Measurements from ENCODE around the gene CASP2. TPM values are rescaled to one million over a fixed set of nuclear protein-coding genes. Genes with fewer than 3 reads are reported as not detected.
"Not testable (repeated sequence)": the region's sequence is repeated elsewhere in the genome, so short reads cannot be mapped to it uniquely, and the experiment has no call there.

The CASP2 gene
- total and polyA plus RNA-seq, 4 experiments from 2014 or later, result 5.3 to 96.1 (median 61.8) TPM

DNA sequence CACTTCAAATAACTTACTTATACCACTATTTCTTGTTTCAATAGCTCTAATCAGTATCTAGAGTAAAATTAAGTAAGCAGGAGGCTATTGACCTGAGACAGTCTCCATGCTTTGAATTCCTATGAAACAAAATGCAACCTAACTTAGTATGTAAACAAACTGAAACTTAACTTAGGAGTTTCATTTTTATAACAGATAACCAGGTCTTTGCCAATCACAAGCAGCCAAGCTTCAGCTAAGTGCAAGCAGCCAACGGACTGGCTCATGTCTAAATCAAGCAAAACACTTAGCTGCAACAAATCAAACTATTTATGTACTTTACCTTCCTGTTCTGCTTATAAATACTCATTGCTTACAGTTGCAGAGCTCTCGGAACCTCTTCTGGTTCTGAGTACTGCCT, 29.3 kb upstream of the CASP2 start:
- CTCF ChIA-PET (ENCODE audit: partially characterized antibody), result interaction anchor here (0.6 to 16.6 kb wide), 12 partner anchors 9 to 158 kb away, joined by 3 to 252 read pairs (median 3); partner anchors contain the start of gene CASP2
- POLR2A ChIA-PET (ENCODE audit: partially characterized antibody), result interaction anchor here (0.7 to 13.2 kb wide), 11 partner anchors 8 to 471 kb away, joined by 3 to 163 read pairs (median 4); partner anchors contain the start of gene CASP2
- Histone ChIP-seq H3K27me3 (ENCODE audit: insufficient read depth, low read length) (no peaks in the 10 kb centered on the region), H3K27ac (ENCODE audit: low read depth, low read length) (peak overlapping the region; percentile 47), H3K4me3 (ENCODE audit: low read length in 2 of 2) (peak overlapping the region in 1 of 2 donors; percentile 25), H3K36me3 (ENCODE audit: insufficient read depth, low read length) (no peaks in the 10 kb centered on the region), H3K4me1 (ENCODE audit: insufficient read depth, low read length) (peaks cover 74% of the 10 kb centered on the region), H3K9me3 (ENCODE audit: control insufficient read depth in 1 of 2, low read length in 2 of 2) (peaks cover 0 to 6% of the 10 kb centered on the region in 2 donors)
- peak overlapping the region; percentile 2 to 89 (median 78) for H3K4me3 Mint-ChIP-seq
- H3K4me1 Mint-ChIP-seq, result peaks cover 53 to 85% (median 69%) of the 10 kb centered on the region in 4 donors
- DNase-seq, result peak in 4 of 5 donors; percentile 28 to 39 (median 35)
- intact Hi-C loops (cut with micrococcal nuclease), result no loop called here
- no peaks in the 10 kb centered on the region for H3K27me3 Mint-ChIP-seq
- H3K9me3 Mint-ChIP-seq, result peaks cover 0 to 8% (median 6%) of the 10 kb centered on the region in 8 donors
- H3K36me3 Mint-ChIP-seq, result peaks cover 5 to 16% of the 10 kb centered on the region in 2 donors
- H3K27ac Mint-ChIP-seq, result peak overlapping the region; percentile 56 to 96 (median 93)

DNA sequence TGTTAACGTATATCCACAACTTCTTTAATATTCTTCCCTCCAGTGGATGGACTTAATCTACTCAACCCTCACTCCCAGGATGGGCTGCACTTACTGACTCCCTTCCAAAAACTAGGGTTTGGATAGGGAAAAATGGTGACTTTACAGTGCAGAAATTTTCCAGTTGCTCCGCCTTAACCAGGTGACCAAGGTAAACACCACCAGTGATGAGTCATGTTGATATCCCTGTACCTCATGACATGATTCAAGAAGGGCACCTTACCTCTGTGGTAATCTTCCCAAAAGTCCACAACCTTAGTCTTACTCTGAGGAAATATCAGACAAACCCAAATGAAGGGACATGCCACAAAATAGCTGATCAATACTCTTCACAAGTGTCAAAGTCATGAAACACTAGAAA, 28.4 kb upstream of the CASP2 start:
- Histone ChIP-seq H3K4me3 (ENCODE audit: low read length in 2 of 2) (no peak overlapping the region), H3K9me3 (ENCODE audit: control insufficient read depth in 1 of 2, low read length in 2 of 2) (no peaks in the 10 kb centered on the region), H3K4me1 (ENCODE audit: insufficient read depth, low read length) (peaks cover 73% of the 10 kb centered on the region), H3K27me3 (ENCODE audit: insufficient read depth, low read length) (no peaks in the 10 kb centered on the region), H3K27ac (ENCODE audit: low read depth, low read length) (no peak overlapping the region), H3K36me3 (ENCODE audit: insufficient read depth, low read length) (peaks cover 3% of the 10 kb centered on the region)
- Mint-ChIP-seq H3K36me3 (peaks cover 10 to 19% of the 10 kb centered on the region in 2 donors), H3K27ac (peak overlapping the region; percentile 56 to 95 (median 87)), H3K4me3 (peak overlapping the region in 7 of 8 donors; percentile 11 to 89 (median 29)), H3K4me1 (peaks cover 53 to 86% (median 70%) of the 10 kb centered on the region in 4 donors), H3K27me3 (no peaks in the 10 kb centered on the region), H3K9me3 (peaks cover 0 to 5% (median 0%) of the 10 kb centered on the region in 8 donors)
- no peak for DNase-seq
- ChIA-PET CTCF (ENCODE audit: partially characterized antibody) (interaction anchor here (0.9 to 16.6 kb wide), 11 partner anchors 8 to 120 kb away, joined by 3 to 252 read pairs (median 5); no protein-coding TSS in a partner anchor), POLR2A (ENCODE audit: partially characterized antibody) (interaction anchor here (1.0 to 13.2 kb wide), 6 partner anchors 9 to 451 kb away, joined by 3 to 163 read pairs (median 10); partner anchors contain the start of gene ZYX)
- intact Hi-C loops (cut with micrococcal nuclease), result no loop called here

DNA sequence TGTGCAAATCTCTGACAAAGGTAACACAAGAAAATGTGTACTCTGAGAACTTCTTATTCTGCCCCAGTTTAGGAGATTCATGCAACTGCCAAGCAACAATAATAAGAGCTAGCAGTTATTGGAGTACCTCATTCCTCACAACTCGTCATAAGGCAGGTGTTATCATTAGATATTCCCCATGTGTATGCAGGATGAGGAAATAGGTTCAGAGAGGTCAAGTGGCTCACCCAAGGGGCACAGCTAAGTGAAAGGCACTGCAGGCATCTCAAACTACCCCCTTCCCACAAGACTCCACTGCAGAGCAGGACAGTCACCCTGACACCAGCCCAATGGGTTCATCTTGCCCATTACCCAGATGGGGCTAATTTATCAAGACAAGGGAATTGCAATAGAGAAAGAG, 26.2 kb upstream of the CASP2 start:
- H3K4me3 ChIP-seq (ENCODE audit: low read length in 2 of 2), result no peak overlapping the region
- peak overlapping the region; percentile 91 to 95 (median 94) for H3K27ac Mint-ChIP-seq
- no peak for DNase-seq
- H3K9me3 ChIP-seq (ENCODE audit: control insufficient read depth in 1 of 2, low read length in 2 of 2), result no peaks in the 10 kb centered on the region
- H3K27me3 Mint-ChIP-seq, result no peaks in the 10 kb centered on the region
- H3K36me3 ChIP-seq (ENCODE audit: insufficient read depth, low read length), result peaks cover 10% of the 10 kb centered on the region
- CTCF ChIA-PET (ENCODE audit: partially characterized antibody), result interaction anchor here (2.0 to 16.6 kb wide), 5 partner anchors 11 to 118 kb away, joined by 6 to 252 read pairs (median 7); no protein-coding TSS in a partner anchor
- intact Hi-C loops (cut with micrococcal nuclease), result loop anchor here (2.0 kb wide), 1 partner anchor 17 kb away; no protein-coding TSS in a partner anchor
- H3K27me3 ChIP-seq (ENCODE audit: insufficient read depth, low read length), result no peaks in the 10 kb centered on the region
- POLR2A ChIA-PET (ENCODE audit: partially characterized antibody), result interaction anchor here (2.4 to 13.2 kb wide), 5 partner anchors 11 to 454 kb away, joined by 8 to 163 read pairs (median 43); partner anchors contain the start of gene CASP2
- no peak overlapping the region for H3K27ac ChIP-seq (ENCODE audit: low read depth, low read length)
- H3K9me3 Mint-ChIP-seq, result peaks cover 0 to 3% (median 0%) of the 10 kb centered on the region in 8 donors
- H3K36me3 Mint-ChIP-seq, result peaks cover 26 to 28% of the 10 kb centered on the region in 2 donors
- peaks cover 74% of the 10 kb centered on the region for H3K4me1 ChIP-seq (ENCODE audit: insufficient read depth, low read length)
- peaks cover 45 to 82% (median 64%) of the 10 kb centered on the region in 4 donors for H3K4me1 Mint-ChIP-seq
- peak overlapping the region; percentile 80 to 99 (median 96) for H3K4me3 Mint-ChIP-seq

DNA sequence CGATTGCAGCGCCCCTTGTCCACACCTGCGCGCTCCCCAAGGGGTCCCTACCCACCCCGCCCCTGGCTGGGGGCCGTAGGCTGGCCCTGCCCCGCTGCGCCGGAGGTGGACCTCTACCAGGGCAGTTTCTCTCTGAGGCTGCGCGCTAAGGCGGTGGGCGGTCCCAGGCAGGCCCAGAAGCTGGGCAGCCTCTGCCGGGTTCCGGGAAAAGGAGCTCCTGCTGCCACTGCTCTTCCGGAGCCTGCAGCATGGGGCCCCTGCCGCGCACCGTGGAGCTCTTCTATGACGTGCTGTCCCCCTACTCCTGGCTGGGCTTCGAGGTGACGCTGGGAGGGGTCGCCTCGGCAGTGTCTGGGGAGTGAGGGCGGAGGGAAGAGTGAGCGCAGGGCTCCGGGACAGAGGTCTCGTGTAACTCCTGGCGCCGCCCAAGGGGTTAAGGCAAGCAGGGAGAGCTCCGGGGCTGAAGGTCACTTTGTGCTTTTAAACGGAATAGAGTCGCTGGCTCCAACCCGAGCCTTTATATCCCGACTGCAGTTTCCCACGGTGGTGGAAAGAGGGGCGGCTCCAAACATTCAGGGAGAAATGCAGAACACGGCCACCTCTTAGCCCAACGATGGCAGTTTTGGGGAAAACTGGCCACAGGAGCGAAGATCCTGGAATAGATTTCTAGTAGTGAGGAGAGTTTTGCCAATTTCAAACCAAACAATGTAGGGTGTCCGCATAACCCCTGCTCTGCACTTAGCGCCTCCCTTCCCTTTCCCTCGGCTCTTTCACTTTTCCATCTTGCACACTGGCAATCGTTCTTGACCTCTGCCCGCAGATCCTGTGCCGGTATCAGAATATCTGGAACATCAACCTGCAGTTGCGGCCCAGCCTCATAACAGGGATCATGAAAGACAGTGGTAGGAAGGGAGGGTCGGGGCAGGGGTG, 24.6 kb upstream of the CASP2 start, which contains the start of gene GSTK1:
Gene GSTK1 (plus strand): TSS at position 176 of the 930 bp plus-strand sequence. CDS start 73 bp downstream, at position 249.
- peak within 1 kb of the TSS; percentile 89 for H3K27ac ChIP-seq (ENCODE audit: low read depth, low read length)
- no peaks in the 10 kb centered on the region for H3K27me3 ChIP-seq (ENCODE audit: insufficient read depth, low read length)
- Mint-ChIP-seq H3K36me3 (peaks cover 29 to 44% of the 10 kb centered on the region in 2 donors), H3K9me3 (peaks cover 0 to 3% (median 0%) of the 10 kb centered on the region in 8 donors), H3K27ac (peak within 1 kb of the TSS; percentile 91 to 98 (median 94)), H3K4me3 (peak within 1 kb of the TSS; percentile 93 to 99 (median 96)), H3K4me1 (peaks cover 40 to 81% (median 62%) of the 10 kb centered on the region in 4 donors), H3K27me3 (no peaks in the 10 kb centered on the region)
- peaks cover 72% of the 10 kb centered on the region for H3K4me1 ChIP-seq (ENCODE audit: insufficient read depth, low read length)
- no peaks in the 10 kb centered on the region for H3K9me3 ChIP-seq (ENCODE audit: control insufficient read depth in 1 of 2, low read length in 2 of 2)
- CTCF ChIA-PET (ENCODE audit: partially characterized antibody), result interaction anchor here (0.9 to 16.6 kb wide), 19 partner anchors 9 to 154 kb away, joined by 3 to 252 read pairs (median 5); partner anchors contain the start of genes CASP2 and EPHA1
- POLR2A ChIA-PET (ENCODE audit: partially characterized antibody), result interaction anchor here (0.7 to 13.2 kb wide), 28 partner anchors 9 to 1549 kb away, joined by 3 to 163 read pairs (median 7); partner anchors contain the start of gene CASP2
- peak within 1 kb of the TSS; percentile 89 to 90 for H3K4me3 ChIP-seq (ENCODE audit: low read length in 2 of 2)
- intact Hi-C loops (cut with micrococcal nuclease), result loop anchor here (1.0 to 2.0 kb wide), 4 partner anchors 12 to 25 kb away; partner anchors contain the start of gene CASP2
- peaks cover 25% of the 10 kb centered on the region for H3K36me3 ChIP-seq (ENCODE audit: insufficient read depth, low read length)
- DNase-seq, result peak; percentile 69 to 86 (median 75)

DNA sequence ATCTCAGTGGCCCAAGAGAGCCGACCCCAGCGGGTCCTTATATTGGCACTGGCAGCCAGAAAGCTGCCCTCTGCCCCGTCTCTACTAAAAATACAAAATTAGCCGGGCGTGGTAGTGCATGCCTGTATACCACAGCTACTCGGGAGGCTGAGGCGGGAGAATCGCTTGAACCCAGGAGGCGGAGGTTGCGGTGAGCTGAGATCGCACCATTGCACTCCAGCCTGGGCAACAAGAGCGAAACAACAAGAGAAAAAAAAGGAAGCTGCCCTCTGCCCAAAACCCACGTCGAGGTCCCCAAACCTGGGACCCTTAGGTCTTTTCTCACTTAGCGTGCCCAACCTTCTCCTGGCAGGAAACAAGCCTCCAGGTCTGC, 24.0 kb upstream of the CASP2 start:
- DNase-seq; H3K27me3 Mint-ChIP-seq; H3K9me3 ChIP-seq (ENCODE audit: control insufficient read depth in 1 of 2, low read length in 2 of 2); H3K27me3 ChIP-seq (ENCODE audit: insufficient read depth, low read length); H3K9me3 Mint-ChIP-seq; intact Hi-C loops (cut with micrococcal nuclease): not testable (repeated sequence)
- ChIA-PET CTCF (ENCODE audit: partially characterized antibody) (interaction anchor here (1.1 to 16.6 kb wide), 10 partner anchors 15 to 153 kb away, joined by 3 to 252 read pairs (median 6); partner anchors contain the start of gene CASP2), POLR2A (ENCODE audit: partially characterized antibody) (interaction anchor here (0.7 to 13.2 kb wide), 21 partner anchors 9 to 466 kb away, joined by 3 to 163 read pairs (median 8); partner anchors contain the start of genes CASP2 and EPHA1)
- Histone ChIP-seq H3K27ac (ENCODE audit: low read depth, low read length) (peak overlapping the region; percentile 89), H3K4me3 (ENCODE audit: low read length in 2 of 2) (peak overlapping the region; percentile 89 to 90), H3K36me3 (ENCODE audit: insufficient read depth, low read length) (peaks cover 31% of the 10 kb centered on the region), H3K4me1 (ENCODE audit: insufficient read depth, low read length) (peaks cover 72% of the 10 kb centered on the region)
- Mint-ChIP-seq H3K4me3 (peak overlapping the region; percentile 93 to 99 (median 96)), H3K4me1 (peaks cover 37 to 76% (median 60%) of the 10 kb centered on the region in 4 donors), H3K36me3 (peaks cover 29 to 51% of the 10 kb centered on the region in 2 donors), H3K27ac (peak overlapping the region; percentile 85 to 98 (median 94))

DNA sequence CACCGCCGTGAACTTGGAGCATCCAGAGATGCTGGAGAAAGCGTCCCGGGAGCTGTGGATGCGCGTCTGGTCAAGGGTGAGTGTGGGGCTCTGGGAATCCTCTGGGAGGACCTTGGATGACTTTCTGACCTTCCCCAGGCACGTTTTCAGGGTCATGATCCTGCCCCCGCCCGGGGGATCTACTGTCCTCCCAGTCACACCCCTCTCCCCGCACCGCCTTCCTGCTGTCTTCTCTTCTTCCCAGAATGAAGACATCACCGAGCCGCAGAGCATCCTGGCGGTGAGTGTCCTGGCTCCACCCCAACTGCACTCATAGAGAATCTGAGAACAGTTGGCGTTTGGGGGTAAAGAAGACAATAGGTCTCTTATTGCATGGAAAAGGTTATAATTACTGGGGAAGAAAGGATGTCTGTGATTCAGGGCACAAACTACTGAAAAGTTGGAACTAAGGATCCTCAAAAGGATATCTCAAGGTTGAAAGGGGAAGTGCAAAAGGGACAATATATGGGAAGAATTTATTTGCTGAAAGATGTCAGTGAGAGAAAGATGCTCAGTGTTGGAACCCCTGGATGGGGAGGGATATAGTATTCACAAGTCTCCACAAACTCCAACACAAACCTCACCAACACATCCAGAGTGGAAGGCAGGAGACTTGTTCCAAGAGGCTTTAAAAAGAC, 23.0 kb upstream of the CASP2 start:
- POLR2A ChIA-PET (ENCODE audit: partially characterized antibody), result interaction anchor here (0.7 to 13.2 kb wide), 14 partner anchors 8 to 144 kb away, joined by 3 to 163 read pairs (median 14); partner anchors contain the start of genes CASP2 and EPHA1
- Histone ChIP-seq H3K4me3 (ENCODE audit: low read length in 2 of 2) (peak overlapping the region in 1 of 2 donors; percentile 90), H3K9me3 (ENCODE audit: control insufficient read depth in 1 of 2, low read length in 2 of 2) (no peaks in the 10 kb centered on the region), H3K27ac (ENCODE audit: low read depth, low read length) (peak overlapping the region; percentile 89), H3K4me1 (ENCODE audit: insufficient read depth, low read length) (peaks cover 68% of the 10 kb centered on the region), H3K27me3 (ENCODE audit: insufficient read depth, low read length) (no peaks in the 10 kb centered on the region), H3K36me3 (ENCODE audit: insufficient read depth, low read length) (peaks cover 37% of the 10 kb centered on the region)
- CTCF ChIA-PET (ENCODE audit: partially characterized antibody), result interaction anchor here (1.0 to 16.6 kb wide), 10 partner anchors 14 to 151 kb away, joined by 3 to 252 read pairs (median 6); partner anchors contain the start of gene CASP2
- Mint-ChIP-seq H3K36me3 (peaks cover 38 to 60% of the 10 kb centered on the region in 2 donors), H3K4me1 (peaks cover 31 to 72% (median 53%) of the 10 kb centered on the region in 4 donors), H3K9me3 (peaks cover 0 to 3% (median 0%) of the 10 kb centered on the region in 8 donors), H3K27ac (peak overlapping the region; percentile 85 to 98 (median 94)), H3K27me3 (no peaks in the 10 kb centered on the region), H3K4me3 (peak overlapping the region; percentile 93 to 99 (median 96))
- no peak for DNase-seq
- intact Hi-C loops (cut with micrococcal nuclease), result no loop called here
